ENCODE results near the gene ARFGAP1. TPM values are rescaled to one million over a fixed set of nuclear protein-coding genes. Genes with fewer than 3 reads are reported as not detected.

ARFGAP1 gene
- total RNA-seq, 1 donor from 2014 or later, result 57.0 TPM

GRCh38 chr20:63259734-63260460 lies 12.7 kb upstream of the ARFGAP1 start:
- Histone ChIP-seq H3K4me3 (no peak overlapping the region), H3K27me3 (no peaks in the 10 kb centered on the region), H3K36me3 (no peaks in the 10 kb centered on the region), H3K4me1 (no peaks in the 10 kb centered on the region), H3K9me3 (no peaks in the 10 kb centered on the region), H3K27ac (no peak overlapping the region)
- intact Hi-C loops (cut with DNase I), result no loop called here
- DNase-seq (ENCODE audit: low spot score in 2 of 2), result no peak
- no peak for TF ChIP-seq CTCF (IDR thresholded peaks at IDR 0.05)

- Histone ChIP-seq H3K4me1 (no peaks in the 10 kb centered on the region), H3K27ac (no peak overlapping the region), H3K36me3 (no peaks in the 10 kb centered on the region), H3K4me3 (no peak overlapping the region), H3K27me3 (no peaks in the 10 kb centered on the region), H3K9me3 (no peaks in the 10 kb centered on the region)
- DNase-seq (ENCODE audit: low spot score in 2 of 2), result no peak
- intact Hi-C loops (cut with DNase I), result no loop called here
- TF ChIP-seq CTCF (IDR thresholded peaks at IDR 0.05), result no peak
Measured at GRCh38 chr20:63260521-63260920, 12.1 kb upstream of the ARFGAP1 start.

GRCh38 chr20:63261060-63261794 lies 11.4 kb upstream of the ARFGAP1 start:
- Histone ChIP-seq H3K27me3 (no peaks in the 10 kb centered on the region), H3K36me3 (no peaks in the 10 kb centered on the region), H3K27ac (no peak overlapping the region), H3K9me3 (no peaks in the 10 kb centered on the region), H3K4me3 (no peak overlapping the region), H3K4me1 (no peaks in the 10 kb centered on the region)
- no peak for DNase-seq (ENCODE audit: low spot score in 2 of 2)
- TF ChIP-seq CTCF (IDR thresholded peaks at IDR 0.05), result no peak
- intact Hi-C loops (cut with DNase I), result no loop called here

- H3K27me3 ChIP-seq, result no peaks in the 10 kb centered on the region
- no peak overlapping the region for H3K4me3 ChIP-seq
- H3K27ac ChIP-seq, result no peak overlapping the region
- intact Hi-C loops (cut with DNase I), result no loop called here
- no peak for TF ChIP-seq CTCF (IDR thresholded peaks at IDR 0.05)
- no peaks in the 10 kb centered on the region for H3K36me3 ChIP-seq
- H3K4me1 ChIP-seq, result no peaks in the 10 kb centered on the region
- no peaks in the 10 kb centered on the region for H3K9me3 ChIP-seq
- DNase-seq (ENCODE audit: low spot score in 2 of 2), result no peak
Measured at GRCh38 chr20:63261795-63262528, 10.7 kb upstream of the ARFGAP1 start.

GRCh38 chr20:63262836-63263235 lies 9.8 kb upstream of the ARFGAP1 start:
- Histone ChIP-seq H3K27me3 (no peaks in the 10 kb centered on the region), H3K4me1 (no peaks in the 10 kb centered on the region), H3K9me3 (no peaks in the 10 kb centered on the region), H3K27ac (no peak overlapping the region), H3K4me3 (no peak overlapping the region), H3K36me3 (no peaks in the 10 kb centered on the region)
- intact Hi-C loops (cut with DNase I), result no loop called here
- TF ChIP-seq CTCF (IDR thresholded peaks at IDR 0.05), result no peak
- DNase-seq (ENCODE audit: low spot score in 2 of 2), result no peak
